Suprapubic skin (tissue), 4 donors: ENCODE data around the gene ZNF691.

Source experiments
- EP300 ChIP-seq: sonication (generic); formaldehyde crosslinking; IDR thresholded peaks from one replicate; pipeline ENCODE4 v1.6.1; 2017; ENCODE audit warnings: antibody characterized with exemption
- POLR2A ChIP-seq, 2 donors: fragments of 450-650 bp; IDR thresholded peaks; one replicate each; pipeline ENCODE4 v1.6.1; 2017; ENCODE audit warnings: antibody characterized with exemption in 2 of 2, mild to moderate bottlenecking in 2 of 2, moderate library complexity in 2 of 2
- POLR2AphosphoS5 ChIP-seq, 3 donors: sonication (generic); formaldehyde crosslinking; IDR thresholded peaks; one replicate each; pipeline ENCODE4 v1.6.1; 2017; ENCODE audit warnings: antibody characterized with exemption in 3 of 3
- TF ChIP-seq, protein P1 (sequence below), 2 donors: fragments of 200-600 bp in 1 of 2; fragments of 450-650 bp in 1 of 2; sonication (generic) in 1 of 2; IDR thresholded peaks; one replicate each; pipeline ENCODE4 v1.5.1; 2016 to 2019; ENCODE audit warnings: antibody characterized with exemption in 2 of 2, mild to moderate bottlenecking in 1 of 2, moderate library complexity in 1 of 2

DNA sequence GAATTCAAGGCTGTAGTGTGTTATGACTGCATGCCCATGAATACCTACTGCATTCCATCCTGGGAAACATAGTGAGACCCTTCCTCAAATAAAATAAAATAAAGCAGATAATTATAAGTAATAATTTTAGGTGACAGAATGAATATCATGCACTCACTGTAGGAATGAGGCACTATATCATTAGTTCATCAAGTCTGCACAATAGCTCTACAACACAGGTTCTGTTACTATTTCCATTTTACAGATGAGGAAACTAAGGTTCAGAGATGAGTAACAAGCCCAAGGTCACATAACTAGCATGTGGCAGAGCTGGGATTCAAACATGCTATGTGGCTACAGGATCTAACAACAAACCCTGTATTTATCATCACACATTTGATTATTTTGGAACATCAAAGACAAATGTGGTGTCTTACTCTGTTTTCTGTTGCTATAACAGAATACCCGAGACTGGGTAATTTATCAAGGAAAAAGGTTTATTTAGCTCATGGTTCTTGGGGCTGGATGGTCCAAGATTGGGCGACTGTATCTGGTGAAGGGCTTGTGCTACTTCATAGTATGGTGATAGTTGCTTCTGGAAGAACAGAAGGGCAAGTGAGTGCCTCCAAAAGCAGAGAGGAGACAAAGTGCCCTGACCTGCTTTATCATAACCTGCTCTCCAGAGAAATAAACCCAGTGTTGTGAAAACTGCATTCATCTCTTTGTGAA is 4.8 kb upstream of the ZNF691 start:
- TF ChIP-seq POLR2AphosphoS5 (IDR thresholded peaks at IDR 0.05) (no peak), POLR2A (IDR thresholded peaks at IDR 0.05) (no peak), EP300 (no peak)
- TF ChIP-seq, protein P1, sequence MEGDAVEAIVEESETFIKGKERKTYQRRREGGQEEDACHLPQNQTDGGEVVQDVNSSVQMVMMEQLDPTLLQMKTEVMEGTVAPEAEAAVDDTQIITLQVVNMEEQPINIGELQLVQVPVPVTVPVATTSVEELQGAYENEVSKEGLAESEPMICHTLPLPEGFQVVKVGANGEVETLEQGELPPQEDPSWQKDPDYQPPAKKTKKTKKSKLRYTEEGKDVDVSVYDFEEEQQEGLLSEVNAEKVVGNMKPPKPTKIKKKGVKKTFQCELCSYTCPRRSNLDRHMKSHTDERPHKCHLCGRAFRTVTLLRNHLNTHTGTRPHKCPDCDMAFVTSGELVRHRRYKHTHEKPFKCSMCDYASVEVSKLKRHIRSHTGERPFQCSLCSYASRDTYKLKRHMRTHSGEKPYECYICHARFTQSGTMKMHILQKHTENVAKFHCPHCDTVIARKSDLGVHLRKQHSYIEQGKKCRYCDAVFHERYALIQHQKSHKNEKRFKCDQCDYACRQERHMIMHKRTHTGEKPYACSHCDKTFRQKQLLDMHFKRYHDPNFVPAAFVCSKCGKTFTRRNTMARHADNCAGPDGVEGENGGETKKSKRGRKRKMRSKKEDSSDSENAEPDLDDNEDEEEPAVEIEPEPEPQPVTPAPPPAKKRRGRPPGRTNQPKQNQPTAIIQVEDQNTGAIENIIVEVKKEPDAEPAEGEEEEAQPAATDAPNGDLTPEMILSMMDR (IDR thresholded peaks at IDR 0.05) = no peak
